ENCODE measurements around the gene SCMH1. TPM values are rescaled to one million over a fixed set of nuclear protein-coding genes. Genes with fewer than 3 reads are reported as not detected.
"Not testable (repeated sequence)": the region's sequence is repeated elsewhere in the genome, so short reads cannot be mapped to it uniquely, and the experiment has no call there.

SCMH1 gene
- total and polyA plus RNA-seq, 4 experiments from 2014 or later, result 5.3 to 27.3 (median 14.7) TPM

DNA sequence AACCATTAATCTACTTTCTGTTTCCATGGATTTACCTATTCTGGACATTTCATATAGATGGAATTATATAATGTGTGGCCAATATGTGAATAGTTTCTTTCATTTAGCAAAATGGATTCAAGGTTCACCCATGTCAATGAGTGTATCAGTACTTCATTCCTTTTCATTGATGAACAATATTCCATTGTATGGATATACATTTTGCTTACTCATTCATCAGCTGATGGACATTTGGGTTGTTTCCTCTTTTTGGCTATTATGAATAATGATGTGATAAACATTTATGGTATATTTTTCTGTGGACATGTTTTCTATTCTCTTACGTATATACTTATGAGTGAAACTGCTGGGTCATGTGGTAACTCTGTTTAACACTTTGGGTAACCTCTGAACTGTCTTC lies 97.8 kb downstream of the SCMH1 start:
- Mint-ChIP-seq H3K27ac (no peak overlapping the region), H3K36me3 (peaks cover 47 to 51% of the 10 kb centered on the region in 2 donors), H3K4me3 (no peak overlapping the region), H3K4me1 (no peaks in the 10 kb centered on the region), H3K9me3 (peaks cover 0 to 10% (median 0%) of the 10 kb centered on the region in 8 donors), H3K27me3 (no peaks in the 10 kb centered on the region)
- intact Hi-C loops (cut with micrococcal nuclease), result no loop called here
- H3K27me3 ChIP-seq (ENCODE audit: insufficient read depth, low read length), result no peaks in the 10 kb centered on the region
- H3K27ac ChIP-seq (ENCODE audit: low read depth, low read length), result no peak overlapping the region
- ChIA-PET CTCF (ENCODE audit: partially characterized antibody) (no interaction called here), POLR2A (ENCODE audit: partially characterized antibody) (no interaction called here)
- DNase-seq, result no peak
- no peaks in the 10 kb centered on the region for H3K9me3 ChIP-seq (ENCODE audit: control insufficient read depth in 1 of 2, low read length in 2 of 2)
- H3K36me3 ChIP-seq (ENCODE audit: insufficient read depth, low read length), result no peaks in the 10 kb centered on the region
- H3K4me3 ChIP-seq (ENCODE audit: low read length in 2 of 2), result no peak overlapping the region
- H3K4me1 ChIP-seq (ENCODE audit: insufficient read depth, low read length), result no peaks in the 10 kb centered on the region

DNA sequence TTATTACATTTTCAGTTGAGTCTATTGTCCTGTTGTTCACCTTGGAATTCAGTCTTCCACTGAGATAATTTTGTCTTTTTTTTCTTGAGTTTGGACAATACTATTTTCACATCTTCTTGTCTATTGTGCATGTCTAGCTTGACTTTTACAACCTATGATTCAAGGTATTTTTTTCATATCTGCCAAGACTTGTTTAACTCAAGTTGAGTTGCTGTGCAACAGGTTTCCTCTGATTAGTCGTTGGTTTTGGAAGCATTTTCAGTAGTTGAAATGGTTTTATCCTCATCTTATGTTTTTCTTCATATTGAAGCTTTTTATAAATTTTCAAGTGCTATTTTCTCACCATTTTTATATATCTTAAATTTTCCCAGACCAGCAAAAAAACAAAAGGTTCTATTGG lies 103.6 kb downstream of the SCMH1 start:
- Histone ChIP-seq H3K27me3 (ENCODE audit: insufficient read depth, low read length) (no peaks in the 10 kb centered on the region), H3K36me3 (ENCODE audit: insufficient read depth, low read length) (no peaks in the 10 kb centered on the region), H3K9me3 (ENCODE audit: control insufficient read depth in 1 of 2, low read length in 2 of 2) (no peaks in the 10 kb centered on the region), H3K27ac (ENCODE audit: low read depth, low read length) (no peak overlapping the region), H3K4me1 (ENCODE audit: insufficient read depth, low read length) (no peaks in the 10 kb centered on the region), H3K4me3 (ENCODE audit: low read length in 2 of 2) (no peak overlapping the region)
- ChIA-PET CTCF (ENCODE audit: partially characterized antibody) (no interaction called here), POLR2A (ENCODE audit: partially characterized antibody) (no interaction called here)
- Mint-ChIP-seq H3K27ac (peak overlapping the region in 1 of 7 donors; percentile 40), H3K27me3 (no peaks in the 10 kb centered on the region), H3K4me3 (no peak overlapping the region), H3K4me1 (no peaks in the 10 kb centered on the region), H3K36me3 (peaks cover 60 to 73% of the 10 kb centered on the region in 2 donors), H3K9me3 (peaks cover 0 to 10% (median 0%) of the 10 kb centered on the region in 8 donors)
- no peak for DNase-seq
- intact Hi-C loops (cut with micrococcal nuclease), result no loop called here

DNA sequence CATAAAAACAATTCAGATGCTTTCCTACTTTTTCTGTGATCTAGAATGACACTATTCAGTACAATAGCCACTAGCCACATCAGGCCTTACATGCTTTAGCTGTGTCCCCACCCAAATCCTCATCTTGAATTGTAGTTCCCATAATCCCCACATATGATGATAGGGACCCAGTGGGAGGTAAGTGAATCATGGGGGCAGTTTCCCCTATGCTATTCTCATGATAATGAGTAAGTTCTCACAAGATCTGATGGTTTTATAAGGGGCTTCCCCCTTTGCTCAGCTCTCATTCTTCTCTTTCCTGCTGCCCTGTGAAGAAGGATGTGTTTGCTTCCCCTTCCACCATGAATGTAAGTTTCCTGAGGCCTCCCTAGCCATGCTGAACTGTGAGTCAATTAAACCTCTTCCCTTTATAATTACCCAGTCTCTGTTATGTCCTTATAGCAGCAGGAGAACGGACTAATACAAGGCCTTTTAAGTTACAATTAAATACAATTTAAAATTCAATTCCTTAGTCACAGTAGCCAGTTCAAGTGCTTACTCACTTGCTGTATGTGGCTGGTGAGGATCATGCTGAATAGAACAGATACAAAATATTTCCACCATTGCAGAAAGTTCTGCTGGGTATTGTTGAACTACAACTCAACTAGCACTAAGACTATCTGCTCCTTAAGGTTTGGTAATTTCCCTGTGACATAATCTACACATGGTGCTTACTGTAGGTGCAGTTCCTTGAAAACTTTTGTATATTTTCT lies 106.7 kb downstream of the SCMH1 start:
- no peak overlapping the region for H3K4me3 ChIP-seq (ENCODE audit: low read length in 2 of 2)
- intact Hi-C loops (cut with micrococcal nuclease), result no loop called here
- no peak for DNase-seq
- Mint-ChIP-seq H3K4me1 (no peaks in the 10 kb centered on the region), H3K4me3 (no peak overlapping the region), H3K27me3 (no peaks in the 10 kb centered on the region), H3K27ac (no peak overlapping the region), H3K9me3 (no peaks in the 10 kb centered on the region), H3K36me3 (peaks cover 48 to 59% of the 10 kb centered on the region in 2 donors)
- CTCF ChIA-PET (ENCODE audit: partially characterized antibody), result no interaction called here
- no peaks in the 10 kb centered on the region for H3K27me3 ChIP-seq (ENCODE audit: insufficient read depth, low read length)
- no peaks in the 10 kb centered on the region for H3K4me1 ChIP-seq (ENCODE audit: insufficient read depth, low read length)
- no peaks in the 10 kb centered on the region for H3K9me3 ChIP-seq (ENCODE audit: control insufficient read depth in 1 of 2, low read length in 2 of 2)
- POLR2A ChIA-PET (ENCODE audit: partially characterized antibody), result no interaction called here
- H3K36me3 ChIP-seq (ENCODE audit: insufficient read depth, low read length), result no peaks in the 10 kb centered on the region
- H3K27ac ChIP-seq (ENCODE audit: low read depth, low read length), result no peak overlapping the region

DNA sequence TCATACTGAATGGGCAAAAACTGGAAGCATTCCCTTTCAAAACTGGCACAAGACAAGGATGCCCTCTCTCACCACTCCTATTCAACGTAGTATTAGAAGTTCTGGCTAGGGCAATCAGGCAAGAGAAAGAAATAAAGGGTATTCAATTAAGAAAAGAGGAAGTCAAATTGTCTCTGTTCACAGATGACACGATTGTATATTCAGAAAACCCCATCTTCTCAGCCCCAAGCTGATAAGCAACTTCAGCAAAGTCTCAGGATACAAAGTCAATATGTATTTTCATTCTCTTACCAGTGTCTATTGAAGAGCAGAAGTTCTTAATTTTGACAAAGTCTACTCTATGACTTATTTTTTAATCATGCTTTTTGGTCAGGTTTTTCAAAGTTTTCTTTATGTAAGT lies 107.8 kb downstream of the SCMH1 start:
- intact Hi-C loops (cut with micrococcal nuclease); CTCF ChIA-PET (ENCODE audit: partially characterized antibody); POLR2A ChIA-PET (ENCODE audit: partially characterized antibody): not testable (repeated sequence)

DNA sequence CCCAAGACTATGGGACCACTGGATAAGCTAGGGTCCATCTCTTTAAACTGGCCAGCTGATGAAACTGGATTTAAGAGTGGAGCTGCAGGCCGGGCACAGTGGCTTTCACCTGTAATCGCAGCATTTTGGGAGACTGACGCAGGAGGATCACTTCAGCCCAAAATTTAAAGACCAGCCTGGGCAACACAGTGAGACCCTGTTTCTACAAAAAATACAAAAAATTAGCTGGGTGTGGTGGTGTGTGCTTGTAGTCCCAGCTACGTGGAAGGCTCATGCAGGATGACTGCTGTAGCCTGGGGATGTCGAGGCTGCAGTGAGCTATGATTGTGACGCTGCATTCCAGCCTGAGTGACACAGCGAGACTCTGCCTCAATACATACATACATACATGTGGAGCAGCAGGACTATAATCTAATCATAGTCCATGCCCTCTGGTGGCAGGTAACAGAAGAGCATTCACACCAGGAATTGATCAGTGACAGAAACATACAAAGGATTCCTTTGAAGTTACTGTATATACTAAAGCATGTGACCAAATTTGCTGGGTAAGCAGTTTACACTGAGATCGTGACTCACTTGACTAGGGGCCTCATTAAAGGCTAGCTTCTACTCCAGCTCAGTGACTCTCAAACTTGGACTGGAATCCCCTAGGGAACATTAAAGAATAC lies 119.1 kb downstream of the SCMH1 start:
- Mint-ChIP-seq H3K36me3 (peaks cover 15% of the 10 kb centered on the region in 2 donors), H3K4me1 (no peaks in the 10 kb centered on the region), H3K27ac (peak overlapping the region in 1 of 7 donors; percentile 29), H3K4me3 (no peak overlapping the region), H3K27me3 (no peaks in the 10 kb centered on the region), H3K9me3 (no peaks in the 10 kb centered on the region)
- ChIA-PET POLR2A (ENCODE audit: partially characterized antibody) (no interaction called here), CTCF (ENCODE audit: partially characterized antibody) (interaction anchor here (0.9 kb wide), 1 partner anchor 34 kb away, joined by 3 read pairs; no protein-coding TSS in a partner anchor)
- Histone ChIP-seq H3K9me3 (ENCODE audit: control insufficient read depth in 1 of 2, low read length in 2 of 2) (no peaks in the 10 kb centered on the region), H3K4me3 (ENCODE audit: low read length in 2 of 2) (no peak overlapping the region), H3K36me3 (ENCODE audit: insufficient read depth, low read length) (no peaks in the 10 kb centered on the region), H3K27ac (ENCODE audit: low read depth, low read length) (no peak overlapping the region), H3K27me3 (ENCODE audit: insufficient read depth, low read length) (no peaks in the 10 kb centered on the region), H3K4me1 (ENCODE audit: insufficient read depth, low read length) (no peaks in the 10 kb centered on the region)
- intact Hi-C loops (cut with micrococcal nuclease), result no loop called here
- peak in 2 of 5 donors; percentile 3 to 19 for DNase-seq

More for the DNA sequence above, 107.8 kb downstream of the SCMH1 start:
- H3K4me3 ChIP-seq (ENCODE audit: low read length in 2 of 2); H3K27me3 ChIP-seq (ENCODE audit: insufficient read depth, low read length); H3K36me3 ChIP-seq (ENCODE audit: insufficient read depth, low read length); H3K9me3 ChIP-seq (ENCODE audit: control insufficient read depth in 1 of 2, low read length in 2 of 2); H3K4me3 Mint-ChIP-seq; H3K27ac ChIP-seq (ENCODE audit: low read depth, low read length); H3K4me1 Mint-ChIP-seq; H3K4me1 ChIP-seq (ENCODE audit: insufficient read depth, low read length); DNase-seq; H3K27ac Mint-ChIP-seq; H3K27me3 Mint-ChIP-seq; H3K9me3 Mint-ChIP-seq: not testable (repeated sequence)
- H3K36me3 Mint-ChIP-seq, result peaks cover 46 to 52% of the 10 kb centered on the region in 2 donors

DNA sequence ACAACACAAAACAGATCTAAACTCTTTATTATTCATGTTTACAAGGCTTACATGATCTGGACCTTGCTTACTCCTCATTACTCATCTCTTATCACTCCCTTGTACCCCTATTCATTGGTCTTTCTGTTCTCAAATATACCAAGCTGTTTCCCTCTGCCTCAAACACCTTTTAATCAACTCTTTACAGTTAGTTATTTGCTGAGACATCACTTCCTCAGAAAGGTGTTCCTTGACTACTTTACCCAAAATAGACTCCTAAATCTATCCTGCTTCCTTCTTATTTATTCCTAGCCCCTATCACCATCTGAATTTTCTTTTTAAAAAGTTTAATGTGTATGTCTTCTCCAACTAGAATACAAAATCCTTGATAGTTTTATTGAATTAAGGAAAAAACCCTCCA lies 120.0 kb downstream of the SCMH1 start:
- no peak overlapping the region for H3K4me3 Mint-ChIP-seq
- no peak for DNase-seq
- no peaks in the 10 kb centered on the region for H3K4me1 Mint-ChIP-seq
- no peak overlapping the region for H3K27ac ChIP-seq (ENCODE audit: low read depth, low read length)
- no peaks in the 10 kb centered on the region for H3K4me1 ChIP-seq (ENCODE audit: insufficient read depth, low read length)
- no peak overlapping the region for H3K4me3 ChIP-seq (ENCODE audit: low read length in 2 of 2)
- H3K9me3 ChIP-seq (ENCODE audit: control insufficient read depth in 1 of 2, low read length in 2 of 2), result no peaks in the 10 kb centered on the region
- intact Hi-C loops (cut with micrococcal nuclease), result no loop called here
- H3K27me3 ChIP-seq (ENCODE audit: insufficient read depth, low read length), result no peaks in the 10 kb centered on the region
- ChIA-PET CTCF (ENCODE audit: partially characterized antibody) (no interaction called here), POLR2A (ENCODE audit: partially characterized antibody) (no interaction called here)
- no peaks in the 10 kb centered on the region for H3K36me3 ChIP-seq (ENCODE audit: insufficient read depth, low read length)
- H3K9me3 Mint-ChIP-seq, result no peaks in the 10 kb centered on the region
- no peak overlapping the region for H3K27ac Mint-ChIP-seq
- H3K27me3 Mint-ChIP-seq, result no peaks in the 10 kb centered on the region
- peaks cover 20% of the 10 kb centered on the region in 2 donors for H3K36me3 Mint-ChIP-seq

DNA sequence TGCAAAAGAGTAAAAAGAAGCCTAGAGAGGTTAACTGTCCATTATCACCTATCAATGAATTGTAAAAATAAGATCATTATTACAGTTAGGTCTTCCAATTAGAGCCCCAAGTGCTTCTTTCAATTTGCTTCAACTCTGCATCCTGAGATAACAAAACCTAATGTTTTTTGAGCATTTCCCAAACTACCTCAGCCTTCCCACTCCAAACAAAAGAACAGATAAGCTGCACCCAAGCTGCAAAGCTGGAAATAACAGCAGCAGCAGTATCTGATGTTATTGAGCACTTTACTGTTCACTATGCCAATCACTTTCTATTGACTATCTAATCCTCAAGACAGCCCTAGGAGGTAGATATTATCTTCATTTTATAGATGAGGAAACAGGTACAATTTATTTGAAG lies 123.5 kb downstream of the SCMH1 start:
- ChIA-PET CTCF (ENCODE audit: partially characterized antibody) (no interaction called here), POLR2A (ENCODE audit: partially characterized antibody) (no interaction called here)
- H3K36me3 Mint-ChIP-seq, result peaks cover 39 to 40% of the 10 kb centered on the region in 2 donors
- no peaks in the 10 kb centered on the region for H3K9me3 Mint-ChIP-seq
- H3K9me3 ChIP-seq (ENCODE audit: control insufficient read depth in 1 of 2, low read length in 2 of 2), result no peaks in the 10 kb centered on the region
- no peak overlapping the region for H3K4me3 ChIP-seq (ENCODE audit: low read length in 2 of 2)
- H3K27me3 ChIP-seq (ENCODE audit: insufficient read depth, low read length), result no peaks in the 10 kb centered on the region
- no peaks in the 10 kb centered on the region for H3K4me1 Mint-ChIP-seq
- DNase-seq, result no peak
- no peaks in the 10 kb centered on the region for H3K4me1 ChIP-seq (ENCODE audit: insufficient read depth, low read length)
- H3K4me3 Mint-ChIP-seq, result no peak overlapping the region
- H3K27ac ChIP-seq (ENCODE audit: low read depth, low read length), result no peak overlapping the region
- intact Hi-C loops (cut with micrococcal nuclease), result no loop called here
- no peaks in the 10 kb centered on the region for H3K27me3 Mint-ChIP-seq
- H3K36me3 ChIP-seq (ENCODE audit: insufficient read depth, low read length), result no peaks in the 10 kb centered on the region
- H3K27ac Mint-ChIP-seq, result no peak overlapping the region
